BE2C (cell line): ENCODE measurements around the gene AUH.

Source experiments
- DNase-seq: peaks from one replicate; pipeline ENCODE4 v3.0.0-alpha.2; 2020
- H3K27me3 ChIP-seq: fragments of 250-450 bp; sonication (Bioruptor Pico); 2 replicates; pipeline ENCODE4 v1.5.1; 2020; ENCODE audit warnings: mild to moderate bottlenecking
- H3K36me3 ChIP-seq: fragments of 250-450 bp; sonication (Bioruptor Pico); 2 replicates; pipeline ENCODE4 v1.5.1; 2020; ENCODE audit warnings: mild to moderate bottlenecking
- H3K4me1 ChIP-seq: fragments of 250-450 bp; sonication (Bioruptor Pico); 2 replicates; pipeline ENCODE4 v1.5.1; 2020
- H3K4me3 ChIP-seq: 2 replicates; pipeline ENCODE4 v1.5.1; 2011; ENCODE audit warnings: low read depth, low read length
- H3K9me3 ChIP-seq: fragments of 250-450 bp; sonication (Bioruptor Pico); 2 replicates; pipeline ENCODE4 v1.5.1; 2020
- CTCF ChIP-seq: IDR thresholded peaks from 2 replicates; pipeline ENCODE4 v1.5.1; 2012; ENCODE audit warnings: mild to moderate bottlenecking, low read depth, low read length

The AUH gene

GRCh38 chr9:91174772-91175171 is 186.9 kb downstream of the AUH start:
- Histone ChIP-seq H3K9me3 (no peaks in the 10 kb centered on the region; the same call in 1 of the 2 replicates), H3K4me3 (no peak overlapping the region), H3K27me3 (no peaks in the 10 kb centered on the region), H3K4me1 (no peaks in the 10 kb centered on the region), H3K36me3 (no peaks in the 10 kb centered on the region)
- no peak for TF ChIP-seq CTCF
- DNase-seq, result no peak

- Histone ChIP-seq H3K4me3 (no peak overlapping the region), H3K27me3 (no peaks in the 10 kb centered on the region), H3K9me3 (no peaks in the 10 kb centered on the region; the same call in 1 of the 2 replicates), H3K4me1 (no peaks in the 10 kb centered on the region), H3K36me3 (no peaks in the 10 kb centered on the region)
- DNase-seq, result no peak
- no peak for TF ChIP-seq CTCF
Measured at GRCh38 chr9:91172329-91172728, 189.4 kb downstream of the AUH start.

DNA sequence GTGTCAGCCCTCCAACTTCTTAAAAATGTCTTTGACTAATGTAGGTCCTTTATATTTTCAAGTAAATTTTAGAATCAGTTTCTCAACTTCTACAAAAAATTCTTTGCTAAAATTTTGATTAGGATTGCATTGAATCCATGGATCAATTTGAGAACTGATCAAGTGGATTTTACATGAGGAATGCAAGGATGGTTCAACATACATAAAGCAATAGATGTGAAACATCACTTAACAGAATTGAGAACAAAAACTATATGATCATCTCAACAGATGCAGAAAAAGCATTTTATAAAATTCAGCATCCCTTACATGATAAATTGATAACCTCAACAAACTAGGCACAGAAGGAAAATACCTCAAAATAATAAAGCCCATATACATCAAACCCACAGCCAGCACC is 190.8 kb downstream of the AUH start:
- no peak overlapping the region for H3K4me3 ChIP-seq
- H3K36me3 ChIP-seq, result no peaks in the 10 kb centered on the region

GRCh38 chr9:91166796-91167366 is 194.8 kb downstream of the AUH start:
- no peaks in the 10 kb centered on the region for H3K36me3 ChIP-seq
- no peak overlapping the region for H3K4me3 ChIP-seq
- no peak for TF ChIP-seq CTCF
- no peaks in the 10 kb centered on the region for H3K27me3 ChIP-seq
- no peaks in the 10 kb centered on the region; the same call in 1 of the 2 replicates for H3K9me3 ChIP-seq
- no peaks in the 10 kb centered on the region; the same call in 1 of the 2 replicates for H3K4me1 ChIP-seq
- no peak for DNase-seq

More for the DNA sequence above, 190.8 kb downstream of the AUH start:
- DNase-seq, result no peak
- Histone ChIP-seq H3K27me3 (no peaks in the 10 kb centered on the region), H3K4me1 (no peaks in the 10 kb centered on the region), H3K9me3 (no peaks in the 10 kb centered on the region; the same call in 1 of the 2 replicates)
- no peak for TF ChIP-seq CTCF

GRCh38 chr9:91164724-91165520 is 196.8 kb downstream of the AUH start:
- no peak overlapping the region for H3K4me3 ChIP-seq
- no peaks in the 10 kb centered on the region; the same call in 1 of the 2 replicates for H3K4me1 ChIP-seq
- H3K36me3 ChIP-seq, result no peaks in the 10 kb centered on the region
- H3K9me3 ChIP-seq, result no peaks in the 10 kb centered on the region; the same call in 1 of the 2 replicates
- no peak for TF ChIP-seq CTCF
- H3K27me3 ChIP-seq, result no peaks in the 10 kb centered on the region
- peak; percentile 67 for DNase-seq
